Suprapubic skin (tissue), 3 donors: ENCODE data around the gene RRP12.

Experiments
- CTCF ChIP-seq, 2 donors: fragments of 200-600 bp in 1 of 2; fragments of 450-650 bp in 1 of 2; sonication (generic) in 1 of 2; IDR thresholded peaks; one replicate each; pipeline ENCODE4 v1.5.1; 2016 to 2019; ENCODE audit warnings: antibody characterized with exemption in 2 of 2, mild to moderate bottlenecking in 1 of 2, moderate library complexity in 1 of 2
- EP300 ChIP-seq: sonication (generic); formaldehyde crosslinking; IDR thresholded peaks from one replicate; pipeline ENCODE4 v1.6.1; 2017; ENCODE audit warnings: antibody characterized with exemption

- TF ChIP-seq CTCF (IDR thresholded peaks at IDR 0.05), result no peak
- TF ChIP-seq EP300, result no peak
Measured at GRCh38 chr10:97347317-97347716, 53.8 kb downstream of the RRP12 start.
